Measurements from ENCODE around the gene KCNT1.
"Not testable (repeated sequence)": the region's sequence is repeated elsewhere in the genome, so short reads cannot be mapped to it uniquely, and the experiment has no call there.

The KCNT1 gene

DNA sequence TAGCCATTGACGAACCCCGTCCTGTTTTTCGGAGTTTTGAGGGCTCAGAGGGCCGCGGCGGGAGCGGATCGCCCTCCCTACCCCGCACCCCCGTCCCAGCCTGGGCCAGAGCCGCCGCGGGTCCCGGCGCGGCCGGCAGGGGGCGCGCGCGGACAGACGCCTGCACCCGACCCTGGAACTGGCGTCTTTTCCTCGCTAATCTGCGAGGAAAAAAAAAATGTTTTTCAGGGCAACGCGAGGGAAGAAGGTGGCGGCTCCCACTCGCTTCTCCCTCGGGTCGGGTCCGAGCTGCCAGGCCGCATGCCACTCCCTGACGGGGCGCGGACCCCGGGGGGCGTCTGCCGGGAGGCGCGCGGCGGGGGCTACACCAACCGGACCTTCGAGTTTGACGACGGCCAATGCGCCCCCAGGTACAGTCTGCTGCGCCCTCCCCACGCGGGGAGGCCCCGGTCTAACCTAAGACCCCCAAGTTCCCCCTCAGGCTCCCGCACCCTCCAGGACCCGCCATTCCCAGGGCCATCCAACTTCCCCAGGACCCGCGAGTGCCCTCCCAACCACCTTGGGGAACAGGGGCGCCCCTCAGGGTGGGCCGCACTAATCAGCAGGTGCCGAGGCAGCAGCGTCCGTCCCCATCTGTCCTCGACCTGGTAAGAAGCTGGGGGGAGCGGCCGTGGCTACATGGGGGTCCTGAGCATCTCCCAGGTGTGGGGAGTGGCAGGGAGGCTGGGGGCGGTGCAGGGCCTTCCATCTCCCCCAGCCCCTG lies at the start of gene KCNT1:
Gene KCNT1, plus strand, starts transcription at position 227 of the 763 bp plus-strand sequence. Its CDS starts 74 bp downstream, at position 301.
- peak; percentile 35 for DNase-seq (ENCODE audit: low read depth)

DNA sequence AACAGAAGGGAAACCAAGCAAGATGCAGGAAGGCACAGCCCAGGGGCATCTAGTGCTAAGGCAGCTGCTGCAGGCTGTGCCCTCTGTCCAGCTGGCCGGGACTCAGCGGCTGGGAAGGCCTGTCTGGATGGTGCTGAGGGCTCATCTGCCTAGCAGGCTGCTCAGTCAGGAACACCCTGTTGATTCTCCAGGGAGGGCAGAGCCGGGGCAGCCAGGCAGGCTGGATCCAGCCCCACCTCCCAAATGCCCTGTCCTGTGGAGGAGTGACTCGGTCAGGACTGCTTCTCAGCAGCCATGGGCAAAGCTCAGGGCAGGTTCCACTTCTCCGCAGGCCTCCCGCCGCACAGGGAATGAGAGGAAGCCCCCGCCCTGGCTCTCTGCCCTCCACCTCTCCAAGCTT lies 46.7 kb upstream of the KCNT1 start:
- DNase-seq (ENCODE audit: low read depth): no peak

DNA sequence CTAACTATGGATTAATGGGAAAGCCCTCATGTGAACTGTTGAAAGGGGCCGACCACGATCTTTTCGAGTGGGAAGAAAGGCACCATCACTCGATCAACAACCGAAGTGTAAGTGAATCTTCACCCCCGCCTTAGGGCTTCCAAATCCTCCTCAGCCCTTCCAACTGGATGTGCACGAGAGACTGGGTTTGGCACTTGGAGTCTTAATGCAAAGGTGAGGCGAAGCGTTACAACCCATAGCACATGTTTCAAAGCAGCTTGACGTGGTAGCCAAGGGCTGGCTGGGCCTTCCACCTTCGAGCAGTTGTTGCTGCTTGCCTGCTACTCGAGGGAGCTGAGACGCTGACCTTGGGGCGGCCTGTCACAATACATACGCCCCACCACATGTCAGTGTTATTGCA lies 44.6 kb upstream of the KCNT1 start:
- no peak for DNase-seq (ENCODE audit: low read depth)

DNA sequence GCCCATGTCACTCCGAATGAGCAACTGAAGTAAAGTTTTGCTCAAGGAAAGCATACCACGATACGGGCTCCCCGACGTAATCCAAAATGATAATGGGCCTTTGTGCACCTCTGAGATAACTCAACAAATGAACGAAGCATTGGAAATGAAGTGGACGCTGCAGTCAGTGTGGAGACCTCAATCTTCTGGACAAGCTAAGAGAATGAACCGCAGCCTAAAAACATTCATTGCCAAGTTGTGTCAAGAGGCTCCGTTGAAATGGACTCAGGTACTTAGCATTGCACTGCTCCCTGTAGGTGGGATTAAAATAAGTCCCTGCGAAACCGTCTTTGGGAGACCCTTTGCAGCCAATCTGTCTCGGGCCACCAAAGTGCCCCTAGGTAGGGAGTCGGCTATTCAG lies 42.7 kb upstream of the KCNT1 start:
- no peak for DNase-seq (ENCODE audit: low read depth)

DNA sequence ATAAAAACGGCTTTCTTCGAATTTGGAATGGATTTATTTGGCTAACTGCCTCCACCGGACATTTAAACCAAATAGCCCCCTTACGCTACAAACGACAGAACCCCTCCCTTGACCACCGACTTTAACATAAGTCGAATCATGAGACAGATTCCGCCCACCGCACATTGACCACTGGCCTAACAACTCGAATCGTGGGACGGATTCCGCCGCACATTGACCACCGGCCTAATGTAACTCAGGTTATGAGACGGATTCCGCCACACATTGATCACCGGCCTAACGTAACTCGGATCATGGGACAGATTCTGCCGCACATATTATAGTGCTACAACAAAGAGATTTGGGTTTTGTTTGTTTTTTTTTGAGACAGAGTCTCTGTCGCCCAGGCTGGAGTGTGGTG lies 41.6 kb upstream of the KCNT1 start:
- DNase-seq (ENCODE audit: low read depth): no peak

DNA sequence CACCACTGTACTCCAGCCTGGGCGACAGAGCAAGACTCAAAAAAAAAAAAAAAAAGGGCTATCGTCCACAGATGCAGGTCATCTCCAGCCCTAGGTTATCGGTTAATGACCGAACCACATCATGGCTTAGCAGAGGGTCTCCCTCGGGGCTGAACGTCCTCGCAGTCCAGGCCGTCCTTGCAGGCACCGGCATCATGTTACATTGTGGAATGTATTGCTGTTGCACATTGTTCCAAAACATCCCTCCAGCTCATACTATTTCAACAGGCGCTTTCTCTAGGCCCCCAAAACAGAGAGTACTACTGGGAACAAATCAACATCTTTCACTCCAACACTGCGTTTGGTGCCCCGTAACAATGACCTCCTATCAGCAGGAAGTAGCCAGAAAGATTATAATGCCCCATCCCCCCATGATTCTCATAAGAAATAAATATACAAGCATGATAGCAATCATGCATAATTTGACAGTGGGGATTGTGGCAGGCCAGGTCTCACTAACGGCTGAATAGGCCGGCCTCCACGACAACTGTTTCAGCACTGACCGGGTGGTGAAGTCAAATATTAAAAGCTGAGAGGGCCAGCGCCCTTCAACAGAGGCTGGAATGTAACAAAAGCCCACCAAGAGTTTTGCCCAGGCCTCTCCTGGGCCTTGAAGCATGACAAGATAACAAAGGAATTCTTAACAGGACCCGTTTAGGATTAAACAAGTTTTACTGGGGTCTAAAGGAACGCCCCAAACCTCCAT lies 40.0 kb upstream of the KCNT1 start:
- no peak for DNase-seq (ENCODE audit: low read depth)

DNA sequence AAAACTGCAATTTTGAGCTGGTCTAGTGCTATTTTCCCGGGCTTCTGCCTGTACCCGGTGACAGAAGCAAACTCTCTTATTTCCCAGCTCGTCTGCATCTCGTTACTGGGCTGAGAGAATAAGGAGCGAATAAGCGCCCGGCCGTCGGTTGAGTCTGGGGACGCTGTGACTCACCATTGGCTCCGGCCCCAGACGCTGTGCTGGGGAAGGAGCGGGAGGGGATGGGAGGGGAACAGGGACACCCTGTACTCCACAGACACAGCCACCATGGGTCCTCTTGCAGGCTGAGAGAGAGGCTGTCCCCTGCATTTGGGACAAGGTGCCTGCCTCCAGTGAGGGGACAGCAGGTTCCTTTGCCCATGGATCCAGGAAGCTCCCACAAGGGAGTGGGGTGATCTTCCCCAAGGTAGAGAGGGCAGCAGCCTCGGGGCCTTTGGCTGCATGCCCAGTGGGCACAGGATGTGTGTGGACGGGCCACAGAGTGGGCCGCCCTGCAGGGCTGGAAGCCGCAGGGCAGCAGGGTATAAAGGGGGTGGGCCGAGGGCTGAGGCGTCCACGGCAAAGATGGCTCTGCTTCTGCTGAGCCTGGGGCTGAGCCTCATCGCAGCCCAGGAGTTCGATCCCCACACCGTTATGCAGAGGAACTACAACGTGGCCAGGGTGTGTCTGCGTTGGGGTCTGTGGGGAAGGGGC lies 39.1 kb upstream of the KCNT1 start, which contains the start of gene LCN9:
Gene LCN9, plus strand, starts transcription at position 552 of the 693 bp plus-strand sequence. Its CDS starts 13 bp downstream, at position 565.
- no peak for DNase-seq (ENCODE audit: low read depth)

DNA sequence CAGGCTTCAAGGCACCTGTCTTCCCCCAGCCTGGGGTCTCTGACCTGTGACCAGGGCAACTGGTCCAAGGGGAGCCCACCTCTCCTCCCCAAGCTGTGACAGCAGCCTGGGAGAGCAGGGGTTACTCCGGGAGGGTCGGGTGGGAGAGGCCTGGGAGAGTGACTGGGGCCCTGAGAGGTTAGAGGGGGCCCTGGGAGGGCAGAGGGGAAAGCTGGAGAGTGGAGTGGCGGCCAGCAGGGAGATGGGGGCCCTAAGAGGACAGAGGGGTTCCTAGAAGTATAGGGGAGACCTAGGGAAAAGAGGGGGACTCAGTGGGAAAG lies 38.6 kb upstream of the KCNT1 start:
- no peak for DNase-seq (ENCODE audit: low read depth)

DNA sequence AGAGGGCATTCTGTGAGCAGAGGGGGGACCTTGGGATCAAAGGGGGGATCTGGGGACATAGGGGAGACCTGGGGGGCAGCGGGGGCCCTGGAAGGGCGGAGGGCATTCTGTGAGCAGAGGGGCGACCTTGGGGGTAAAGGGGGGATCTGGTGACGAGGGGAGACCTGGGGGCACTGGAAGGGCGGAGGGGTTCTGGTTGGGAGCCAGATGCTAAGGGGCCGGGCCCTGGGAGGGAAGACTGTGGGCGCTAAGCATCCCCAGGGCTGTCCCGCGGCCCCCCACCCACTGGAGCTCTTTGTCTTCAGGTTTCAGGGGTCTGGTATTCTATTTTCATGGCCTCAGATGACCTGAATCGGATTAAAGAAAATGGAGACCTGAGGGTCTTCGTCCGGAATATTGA lies 38.1 kb upstream of the KCNT1 start:
- no peak for DNase-seq (ENCODE audit: low read depth)

DNA sequence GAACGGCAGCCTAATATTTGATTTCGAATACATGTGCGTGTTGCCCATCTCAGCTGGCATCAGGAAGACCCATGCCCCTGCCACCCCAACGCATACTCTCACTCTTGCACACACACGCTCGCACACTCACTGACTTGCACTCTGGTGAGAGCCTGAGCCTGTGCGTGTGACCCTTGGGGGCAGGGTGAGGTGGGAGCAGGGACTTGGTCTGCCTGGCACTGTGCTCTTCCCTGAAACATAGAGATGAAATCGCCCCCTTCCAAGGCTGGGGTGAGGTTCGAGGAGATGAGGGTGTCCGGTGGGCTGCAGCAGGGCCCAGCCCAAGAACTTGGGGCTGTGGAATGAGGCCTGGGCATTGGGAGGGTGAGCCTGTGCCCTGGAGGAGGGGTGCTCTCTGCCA lies 37.7 kb upstream of the KCNT1 start:
- DNase-seq (ENCODE audit: low read depth): no peak

DNA sequence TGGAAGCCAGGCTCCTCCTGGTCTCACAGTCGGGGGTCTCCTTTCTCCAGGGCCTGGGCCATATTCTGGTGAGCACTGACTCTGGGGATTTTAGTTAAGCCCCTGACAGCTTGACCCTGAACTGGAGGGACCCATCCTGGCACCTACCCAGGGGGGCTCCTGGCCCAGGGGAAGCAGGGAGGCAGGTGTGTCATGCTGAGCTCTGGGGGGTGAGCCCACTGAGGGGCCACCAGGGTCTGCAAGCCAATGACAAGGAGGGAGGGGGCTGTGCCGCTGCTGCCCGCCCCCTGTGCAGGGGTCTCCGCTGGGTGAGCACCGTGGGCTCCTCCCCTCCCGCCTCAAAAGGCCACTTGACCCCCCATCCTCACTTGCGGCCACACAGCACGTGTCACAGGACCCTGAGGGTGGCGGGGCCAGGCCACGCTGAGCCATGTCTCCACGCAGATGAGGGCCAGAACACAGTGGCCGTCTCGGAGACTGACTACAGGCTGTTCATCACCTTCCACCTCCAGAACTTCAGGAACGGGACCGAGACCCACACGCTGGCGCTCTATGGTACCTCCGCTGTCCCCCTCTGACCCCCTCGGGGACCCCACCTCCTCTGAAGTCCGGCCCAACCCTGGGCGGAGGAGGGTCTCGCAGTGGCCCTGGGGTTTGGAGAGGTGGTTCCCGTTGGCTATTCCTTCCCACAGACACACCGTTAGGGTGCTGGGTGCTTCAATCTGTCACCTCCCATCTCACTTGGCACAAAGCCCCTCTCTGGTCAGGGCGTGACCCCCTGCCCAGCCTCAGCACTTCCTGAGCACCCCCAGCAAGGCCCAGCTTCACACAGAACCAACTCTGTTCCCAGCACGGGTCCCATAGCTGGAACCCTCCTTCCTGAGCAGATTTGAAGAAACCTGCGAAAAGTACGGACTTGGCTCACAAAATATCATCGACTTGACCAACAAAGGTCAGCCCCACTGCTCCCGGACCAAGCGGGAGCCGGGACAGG lies 36.9 kb upstream of the KCNT1 start:
- no peak for DNase-seq (ENCODE audit: low read depth)

DNA sequence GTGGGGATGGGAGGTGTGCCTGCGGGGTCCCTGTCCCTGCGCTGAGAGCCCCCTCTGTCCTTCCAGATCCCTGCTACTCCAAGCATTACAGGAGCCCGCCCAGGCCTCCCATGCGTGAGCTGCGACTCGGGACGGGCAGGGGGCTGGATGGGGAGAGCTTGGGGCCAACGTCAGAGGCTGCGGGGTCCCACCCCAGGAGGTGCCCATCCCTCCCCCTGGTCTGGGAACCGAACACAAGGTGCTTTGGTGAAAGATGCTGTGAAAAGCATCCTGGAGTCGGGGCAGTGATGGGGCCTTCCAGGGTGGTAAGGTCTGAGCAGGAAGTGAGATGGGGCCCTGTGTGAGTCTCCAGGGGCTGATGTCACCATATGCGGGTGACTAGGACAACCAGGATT lies 36.2 kb upstream of the KCNT1 start:
- DNase-seq (ENCODE audit: low read depth): no peak

DNA sequence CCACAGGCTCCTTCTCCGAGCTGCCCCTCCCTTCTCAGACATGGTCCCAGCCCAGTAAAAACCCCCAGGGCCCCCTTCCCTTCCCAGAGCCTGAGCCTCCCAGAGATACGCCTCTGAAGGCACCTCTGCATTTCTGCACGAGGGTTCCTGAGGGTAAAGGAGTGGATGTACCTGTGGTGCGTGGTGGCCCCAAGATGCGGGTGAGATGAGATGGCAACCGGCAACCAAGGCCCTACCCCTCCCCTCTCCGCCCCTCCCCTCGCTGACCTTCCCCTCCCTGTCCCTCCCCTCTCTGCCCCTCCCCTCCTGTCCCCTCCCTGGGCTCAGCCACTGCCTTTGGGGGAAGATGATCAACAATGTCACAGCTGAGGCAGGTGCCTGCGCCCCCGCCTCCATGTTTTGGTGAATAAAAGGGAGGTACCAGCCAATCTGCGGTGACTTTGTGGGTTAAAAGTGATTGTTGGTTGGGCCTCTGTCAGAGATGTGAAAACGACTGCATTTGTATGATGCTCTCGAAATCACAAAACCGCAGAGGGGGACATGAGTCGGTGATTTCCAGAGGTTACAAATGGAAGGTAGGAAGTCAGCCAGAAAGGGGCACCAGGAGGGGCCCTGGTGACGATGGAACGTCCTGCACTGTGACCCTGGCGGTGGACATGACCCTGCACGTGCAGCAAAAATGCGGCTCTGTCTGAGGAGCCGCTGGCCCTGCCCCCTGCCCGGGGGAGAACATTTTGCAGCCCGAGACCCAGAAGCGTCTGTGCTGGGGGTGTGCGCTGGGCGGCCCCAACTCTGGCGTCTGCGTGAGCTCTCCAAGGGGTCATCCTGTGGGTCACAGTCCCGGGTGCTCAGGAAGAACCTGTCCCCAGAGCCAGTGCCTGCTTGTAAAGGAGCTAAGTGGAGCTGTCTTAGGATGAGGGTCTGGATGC lies 35.2 kb upstream of the KCNT1 start:
- DNase-seq (ENCODE audit: low read depth): no peak

DNA sequence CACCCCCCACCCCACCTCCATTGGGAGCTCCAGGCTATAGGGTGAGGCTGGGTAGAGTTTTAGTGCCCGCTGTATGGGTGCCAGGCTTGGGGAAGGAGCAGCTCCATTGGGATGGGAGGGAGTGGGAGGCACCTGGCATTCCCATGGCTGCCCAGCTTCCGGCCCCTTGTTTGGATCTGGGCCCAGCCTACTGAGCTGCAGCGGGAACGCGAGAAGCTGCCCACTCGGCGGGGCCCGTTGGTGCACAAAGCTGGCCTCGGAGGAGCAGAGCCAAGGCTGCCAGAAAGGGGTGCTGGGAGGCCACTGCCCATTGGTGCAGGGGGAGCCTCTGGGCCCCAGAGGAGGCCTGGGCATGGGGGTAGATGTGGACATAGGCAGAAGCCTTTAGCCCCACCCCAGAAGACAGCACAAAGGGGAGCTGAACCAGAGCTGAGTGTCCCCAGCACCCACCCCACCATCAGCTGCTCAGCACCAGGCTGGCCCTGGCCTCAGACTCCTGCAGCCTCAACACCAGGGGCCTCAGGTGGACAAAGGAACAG lies 34.5 kb upstream of the KCNT1 start:
- no peak for DNase-seq (ENCODE audit: low read depth)

DNA sequence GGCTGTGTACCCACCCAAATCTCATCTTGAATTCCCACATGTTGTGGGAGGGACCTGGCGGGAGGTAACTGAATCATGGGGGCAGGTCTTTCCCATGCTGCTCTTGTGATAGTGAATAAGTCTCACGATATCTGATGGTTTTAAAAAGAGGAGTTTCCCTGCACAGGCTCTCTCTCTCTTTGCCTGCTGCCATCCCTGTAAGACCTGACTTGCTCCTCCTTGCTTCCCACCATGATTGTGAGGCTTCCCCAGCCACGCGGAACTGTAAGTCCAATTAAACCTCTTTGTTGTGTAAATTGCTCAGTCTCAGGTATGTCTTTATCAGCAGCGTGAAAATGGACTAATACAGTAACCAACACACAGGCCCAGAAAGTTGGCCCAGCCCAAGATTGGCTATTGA lies 33.0 kb upstream of the KCNT1 start:
- DNase-seq (ENCODE audit: low read depth): not testable (repeated sequence)

DNA sequence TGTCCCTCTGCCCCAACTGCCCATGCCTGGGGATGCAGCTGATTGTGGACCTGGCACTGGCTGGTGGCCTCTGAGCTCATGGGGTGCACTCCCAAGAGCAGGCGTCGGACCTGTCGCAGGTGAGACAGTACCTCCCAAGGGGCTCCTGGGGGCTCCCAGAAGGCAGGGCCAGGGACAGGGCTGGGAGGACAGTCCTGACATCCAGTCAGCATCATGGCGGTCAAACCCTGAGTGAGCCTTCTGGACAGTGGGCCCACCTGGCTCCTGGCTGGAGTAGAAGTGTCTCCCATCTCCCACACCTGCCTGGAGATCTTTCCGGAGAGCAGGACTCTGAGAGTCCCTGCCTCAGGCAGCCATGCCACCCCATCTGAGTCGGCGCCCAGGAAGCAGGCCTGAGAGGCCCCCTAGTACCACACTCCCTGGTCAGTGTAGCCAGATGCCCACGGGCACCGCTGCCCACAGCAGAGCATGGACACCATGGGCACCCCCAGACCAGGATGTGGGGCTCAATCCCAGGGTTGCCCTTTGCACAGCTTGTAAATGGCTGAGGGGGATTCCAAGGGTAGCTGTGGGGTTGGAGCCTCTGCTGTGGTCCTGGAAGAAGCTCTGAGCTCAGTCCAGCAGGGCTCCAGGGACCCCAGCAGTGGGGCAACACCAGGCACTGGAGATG lies 32.2 kb upstream of the KCNT1 start:
- no peak for DNase-seq (ENCODE audit: low read depth)

DNA sequence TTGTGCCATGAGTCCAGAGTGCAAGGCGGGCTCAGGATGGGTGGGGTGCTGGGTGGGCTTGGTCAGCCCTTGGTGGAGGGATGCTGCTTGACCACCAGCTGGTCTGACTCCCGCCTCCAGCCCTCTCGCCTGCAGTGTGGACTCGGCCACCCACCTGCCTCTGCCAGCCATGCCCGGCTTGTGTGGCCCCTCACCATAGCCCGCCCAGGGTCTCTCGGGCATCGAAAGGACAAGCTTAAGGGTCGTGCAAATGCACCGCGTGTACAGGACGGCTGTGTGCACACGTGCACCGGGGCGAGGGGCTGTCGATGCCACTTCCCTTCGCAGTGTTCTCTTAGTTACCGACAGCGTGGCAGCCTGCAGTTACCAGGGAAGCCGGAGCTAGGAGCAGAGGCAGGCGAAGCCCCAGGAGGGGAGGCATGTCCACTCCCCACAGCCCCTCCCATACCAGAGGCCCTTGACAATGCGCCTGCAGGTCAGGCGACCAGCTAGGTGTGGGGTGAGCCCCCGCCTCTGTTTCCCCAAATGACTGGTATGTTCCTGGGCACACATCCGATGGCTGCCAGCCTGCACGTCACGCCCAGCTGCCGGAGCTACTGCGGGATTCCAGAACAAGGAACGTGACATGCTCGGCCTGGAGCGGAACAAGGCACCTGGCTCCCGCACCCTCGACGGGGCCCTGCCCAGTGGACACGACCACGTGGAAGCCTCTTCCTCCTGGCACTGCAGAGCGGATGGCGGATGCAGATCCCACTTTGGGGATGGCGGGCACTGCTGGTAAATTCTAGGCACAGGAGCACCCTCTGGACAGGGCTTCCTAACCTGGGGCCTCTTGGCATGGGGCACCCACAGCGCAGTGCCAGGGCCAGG lies 31.0 kb upstream of the KCNT1 start:
- no peak for DNase-seq (ENCODE audit: low read depth)

DNA sequence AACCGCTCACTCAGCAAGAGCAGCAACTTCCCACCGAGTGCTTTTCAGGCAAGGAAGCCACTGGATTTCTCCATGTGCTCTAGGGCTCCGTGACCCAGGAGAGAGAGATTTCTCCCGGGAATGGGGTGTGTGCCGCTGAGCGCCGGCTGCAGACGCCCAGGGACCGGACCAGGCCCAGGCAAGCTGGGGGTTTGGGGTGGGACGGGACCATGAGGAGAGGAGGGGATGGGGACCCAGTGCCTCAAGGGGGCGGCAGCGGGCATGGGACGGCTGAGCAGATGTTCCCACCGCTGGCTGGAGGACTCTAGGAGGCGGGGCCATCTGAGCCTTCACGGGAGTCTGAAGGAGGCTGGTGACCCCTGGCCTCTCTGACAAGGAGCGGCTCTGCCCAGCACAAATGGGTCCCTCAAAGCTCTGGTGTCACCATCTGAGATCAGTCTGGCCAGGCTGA lies 30.4 kb upstream of the KCNT1 start:
- DNase-seq (ENCODE audit: low read depth): no peak

DNA sequence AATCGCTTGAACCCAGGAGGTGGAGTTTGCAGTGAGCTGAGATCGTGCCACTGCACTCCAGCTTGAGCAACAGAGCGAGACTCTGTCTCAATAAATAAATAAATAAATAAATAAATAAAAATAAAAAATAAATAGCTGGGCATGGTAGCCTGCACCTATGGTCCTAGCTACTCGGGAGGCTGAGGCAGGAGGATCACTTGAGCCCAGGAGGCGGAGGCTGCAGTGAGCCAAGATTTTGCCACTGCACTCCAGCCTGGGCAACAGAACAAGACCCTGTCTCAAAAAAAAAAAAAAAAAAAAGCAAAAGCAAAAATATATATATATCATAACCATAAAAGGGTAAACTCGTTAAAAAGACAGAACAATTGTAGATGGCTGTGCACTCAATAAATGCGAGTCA lies 29.2 kb upstream of the KCNT1 start:
- not testable (repeated sequence) for DNase-seq (ENCODE audit: low read depth)
